Measurements from ENCODE around the gene CNDP1.

DNA sequence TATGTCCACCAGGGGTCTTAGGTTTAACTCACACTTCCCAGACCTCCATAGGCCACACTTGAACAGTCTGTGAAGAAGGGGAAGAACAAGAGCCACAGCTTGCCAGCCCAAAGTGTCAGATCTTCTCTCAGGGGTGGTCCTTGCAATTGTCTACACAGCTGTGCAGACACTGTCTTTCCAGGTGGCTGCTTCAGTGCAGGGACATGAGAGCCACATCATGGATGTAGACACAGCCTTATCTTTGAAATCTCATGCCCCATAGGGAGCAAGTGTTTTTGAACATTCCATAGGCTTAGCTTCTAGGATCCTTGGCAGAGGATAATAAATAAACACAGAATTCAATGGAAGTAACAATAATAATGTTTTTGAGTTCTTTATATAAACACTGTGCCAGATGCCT lies 70.1 kb downstream of the CNDP1 start:
- TF ChIP-seq, protein P1, sequence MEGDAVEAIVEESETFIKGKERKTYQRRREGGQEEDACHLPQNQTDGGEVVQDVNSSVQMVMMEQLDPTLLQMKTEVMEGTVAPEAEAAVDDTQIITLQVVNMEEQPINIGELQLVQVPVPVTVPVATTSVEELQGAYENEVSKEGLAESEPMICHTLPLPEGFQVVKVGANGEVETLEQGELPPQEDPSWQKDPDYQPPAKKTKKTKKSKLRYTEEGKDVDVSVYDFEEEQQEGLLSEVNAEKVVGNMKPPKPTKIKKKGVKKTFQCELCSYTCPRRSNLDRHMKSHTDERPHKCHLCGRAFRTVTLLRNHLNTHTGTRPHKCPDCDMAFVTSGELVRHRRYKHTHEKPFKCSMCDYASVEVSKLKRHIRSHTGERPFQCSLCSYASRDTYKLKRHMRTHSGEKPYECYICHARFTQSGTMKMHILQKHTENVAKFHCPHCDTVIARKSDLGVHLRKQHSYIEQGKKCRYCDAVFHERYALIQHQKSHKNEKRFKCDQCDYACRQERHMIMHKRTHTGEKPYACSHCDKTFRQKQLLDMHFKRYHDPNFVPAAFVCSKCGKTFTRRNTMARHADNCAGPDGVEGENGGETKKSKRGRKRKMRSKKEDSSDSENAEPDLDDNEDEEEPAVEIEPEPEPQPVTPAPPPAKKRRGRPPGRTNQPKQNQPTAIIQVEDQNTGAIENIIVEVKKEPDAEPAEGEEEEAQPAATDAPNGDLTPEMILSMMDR (IDR thresholded peaks at IDR 0.05): no peak
- no peak for TF ChIP-seq TAF1 (IDR thresholded peaks at IDR 0.05; ENCODE audit: borderline replicate concordance, low read depth, low read length)
